GM21717 (cell line): Measurements from ENCODE around the gene ISG20L2.
A peak's percentile ranks its signal among the peaks of the same experiment; 100 is the strongest.
"Not testable (repeated sequence)": the region's sequence is repeated elsewhere in the genome, so short reads cannot be mapped to it uniquely, and the experiment has no call there.

Experiments
- ATAC-seq: cut with Tn5 transposase; IDR thresholded peaks from one replicate; pipeline ENCODE4 v1.9.1; 2021; ENCODE audit warnings: mild to moderate bottlenecking, moderate library complexity; ENCODE audit not compliant: unreplicated experiment

The ISG20L2 gene

GRCh38 chr1:156728599-156729462 is at the start of gene ISG20L2:
Gene ISG20L2 (minus strand): TSS chr1:156728766. CDS start chr1:156727652, 1,114 bp downstream.
- peak; percentile 83 for ATAC-seq

GRCh38 chr1:156777573-156777972 is 49.0 kb upstream of the ISG20L2 start:
- ATAC-seq: no peak

GRCh38 chr1:156776942-156777341 is 48.4 kb upstream of the ISG20L2 start:
- ATAC-seq: no peak

- no peak for ATAC-seq
Observed at GRCh38 chr1:156775799-156776198, 47.2 kb upstream of the ISG20L2 start.

GRCh38 chr1:156773607-156774006 is 45.0 kb upstream of the ISG20L2 start:
- no peak for ATAC-seq

- ATAC-seq: no peak
Observed at GRCh38 chr1:156772728-156773497, 44.3 kb upstream of the ISG20L2 start.

GRCh38 chr1:156772222-156772621 is 43.7 kb upstream of the ISG20L2 start:
- no peak for ATAC-seq

- no peak for ATAC-seq
Observed at GRCh38 chr1:156768610-156769295, 40.2 kb upstream of the ISG20L2 start.

- ATAC-seq: peak; percentile 7
Observed at GRCh38 chr1:156767879-156768604, 39.5 kb upstream of the ISG20L2 start.

- ATAC-seq: peak; percentile 87
Observed at GRCh38 chr1:156767101-156767878, 38.7 kb upstream of the ISG20L2 start, which contains the start of gene PRCC. Gene PRCC (plus strand): TSS chr1:156767535. CDS start chr1:156767772, 237 bp downstream.

- ATAC-seq: peak; percentile 8
Observed at GRCh38 chr1:156766298-156767100, 37.9 kb upstream of the ISG20L2 start.

GRCh38 chr1:156765666-156766065 is 37.1 kb upstream of the ISG20L2 start:
- no peak for ATAC-seq

GRCh38 chr1:156765136-156765535 is 36.6 kb upstream of the ISG20L2 start:
- not testable (repeated sequence) for ATAC-seq

- ATAC-seq: no peak
Observed at GRCh38 chr1:156760796-156761104, 32.2 kb upstream of the ISG20L2 start.

GRCh38 chr1:156760092-156760795 is 31.7 kb upstream of the ISG20L2 start:
- ATAC-seq: no peak

- ATAC-seq: not testable (repeated sequence)
Observed at GRCh38 chr1:156757572-156758253, 29.1 kb upstream of the ISG20L2 start.

- no peak for ATAC-seq
Observed at GRCh38 chr1:156756355-156756754, 27.8 kb upstream of the ISG20L2 start.

GRCh38 chr1:156755527-156755950 is 27.0 kb upstream of the ISG20L2 start:
- no peak for ATAC-seq
